Measurements from ENCODE around the gene UCN3.

UCN3 gene

DNA sequence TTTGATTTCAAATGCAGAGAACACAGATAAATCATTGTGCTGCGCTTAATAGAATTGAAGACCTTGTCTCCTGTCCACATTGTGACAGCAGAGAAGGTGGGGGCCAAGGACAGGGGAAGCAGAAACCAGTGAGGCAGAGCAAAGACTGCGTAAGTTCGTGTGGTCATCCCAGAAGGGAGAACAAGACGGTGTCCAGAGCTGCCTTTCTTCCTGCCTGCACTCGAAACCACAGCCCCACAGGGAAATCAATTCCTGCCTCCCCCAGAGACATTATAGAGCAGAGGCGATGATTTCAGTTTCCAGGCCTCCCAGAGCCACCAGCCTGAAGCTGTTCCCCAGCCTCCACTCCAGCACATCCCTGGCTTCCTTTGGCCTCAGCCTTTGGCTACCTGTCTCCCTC lies 39.7 kb upstream of the UCN3 start:
- H3K4me3 ChIP-seq (ENCODE audit: low read depth, low read length) = no peak overlapping the region
- ChIA-PET POLR2A (no interaction called here), CTCF (interaction anchor here (1.0 kb wide), 1 partner anchor 14 kb away, joined by 3 read pairs; no protein-coding TSS in a partner anchor)
- TF ChIP-seq, protein P1, sequence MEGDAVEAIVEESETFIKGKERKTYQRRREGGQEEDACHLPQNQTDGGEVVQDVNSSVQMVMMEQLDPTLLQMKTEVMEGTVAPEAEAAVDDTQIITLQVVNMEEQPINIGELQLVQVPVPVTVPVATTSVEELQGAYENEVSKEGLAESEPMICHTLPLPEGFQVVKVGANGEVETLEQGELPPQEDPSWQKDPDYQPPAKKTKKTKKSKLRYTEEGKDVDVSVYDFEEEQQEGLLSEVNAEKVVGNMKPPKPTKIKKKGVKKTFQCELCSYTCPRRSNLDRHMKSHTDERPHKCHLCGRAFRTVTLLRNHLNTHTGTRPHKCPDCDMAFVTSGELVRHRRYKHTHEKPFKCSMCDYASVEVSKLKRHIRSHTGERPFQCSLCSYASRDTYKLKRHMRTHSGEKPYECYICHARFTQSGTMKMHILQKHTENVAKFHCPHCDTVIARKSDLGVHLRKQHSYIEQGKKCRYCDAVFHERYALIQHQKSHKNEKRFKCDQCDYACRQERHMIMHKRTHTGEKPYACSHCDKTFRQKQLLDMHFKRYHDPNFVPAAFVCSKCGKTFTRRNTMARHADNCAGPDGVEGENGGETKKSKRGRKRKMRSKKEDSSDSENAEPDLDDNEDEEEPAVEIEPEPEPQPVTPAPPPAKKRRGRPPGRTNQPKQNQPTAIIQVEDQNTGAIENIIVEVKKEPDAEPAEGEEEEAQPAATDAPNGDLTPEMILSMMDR (IDR thresholded peaks at IDR 0.05; ENCODE audit: insufficient read depth, low read length, missing control alignments) = no peak
- no peak for DNase-seq (ENCODE audit: low read depth, low spot score)

DNA sequence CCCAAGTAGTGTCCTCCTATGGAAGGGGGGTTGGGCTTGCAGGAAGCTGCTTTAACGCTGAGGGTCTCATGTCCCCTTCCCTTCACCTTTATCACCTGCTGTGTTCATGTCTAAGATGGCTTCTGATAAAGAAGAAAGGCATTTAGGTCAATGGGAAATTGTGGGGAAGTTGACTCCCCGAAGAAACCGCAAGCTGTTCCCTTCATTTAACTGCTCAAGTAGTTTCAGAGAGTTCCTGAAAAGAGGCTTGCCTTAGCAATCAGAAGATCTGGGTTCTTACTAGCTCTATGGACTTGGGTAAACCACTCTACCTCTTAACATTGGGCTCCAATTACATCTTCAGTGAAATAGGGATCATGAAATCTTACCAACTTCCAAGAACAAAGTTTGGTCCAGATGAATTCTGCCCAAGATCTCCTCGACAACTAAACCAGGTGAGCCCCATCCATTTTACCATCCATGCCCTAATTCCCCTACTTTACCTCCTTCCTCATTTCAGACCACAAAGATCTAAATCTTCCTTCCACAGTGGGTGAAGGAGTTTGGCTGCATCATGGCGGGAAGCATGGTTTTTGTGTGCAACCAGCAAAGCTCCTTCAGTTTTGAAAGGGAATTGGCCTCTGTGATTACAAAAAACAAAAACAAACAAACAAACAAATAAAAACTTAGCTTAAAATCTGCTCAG lies 30.4 kb upstream of the UCN3 start:
- POLR2A ChIA-PET = no interaction called here
- TF ChIP-seq, protein P1 (IDR thresholded peaks at IDR 0.05; ENCODE audit: insufficient read depth, low read length, missing control alignments) = no peak
- CTCF ChIA-PET = no interaction called here
- no peak for DNase-seq (ENCODE audit: low read depth, low spot score)
- H3K4me3 ChIP-seq (ENCODE audit: low read depth, low read length) = no peak overlapping the region

DNA sequence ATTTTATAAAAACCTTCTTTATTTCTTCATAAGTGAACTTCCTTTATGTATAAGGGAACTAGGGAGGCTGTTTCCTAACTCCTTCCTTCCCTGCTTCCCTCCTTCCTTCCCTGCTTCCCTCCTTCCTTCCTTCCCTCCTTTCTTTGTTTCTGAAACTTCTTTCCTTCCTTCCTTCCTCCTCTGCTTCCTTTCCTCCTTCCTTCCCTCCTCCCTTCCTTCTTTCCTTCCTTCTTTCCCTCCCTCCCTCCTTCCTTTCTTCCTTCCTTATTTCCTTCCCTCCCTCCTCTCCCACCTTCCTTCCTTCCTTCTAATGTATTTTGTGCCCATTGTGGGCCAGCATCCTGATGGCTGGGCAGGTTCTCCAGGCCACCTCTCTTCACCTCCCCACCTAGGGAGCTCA lies 26.8 kb upstream of the UCN3 start:
- no peak overlapping the region for H3K4me3 ChIP-seq (ENCODE audit: low read depth, low read length)
- TF ChIP-seq, protein P1 (IDR thresholded peaks at IDR 0.05; ENCODE audit: insufficient read depth, low read length, missing control alignments) = no peak
- no peak for DNase-seq (ENCODE audit: low read depth, low spot score)
- POLR2A ChIA-PET = no interaction called here
- CTCF ChIA-PET = no interaction called here

DNA sequence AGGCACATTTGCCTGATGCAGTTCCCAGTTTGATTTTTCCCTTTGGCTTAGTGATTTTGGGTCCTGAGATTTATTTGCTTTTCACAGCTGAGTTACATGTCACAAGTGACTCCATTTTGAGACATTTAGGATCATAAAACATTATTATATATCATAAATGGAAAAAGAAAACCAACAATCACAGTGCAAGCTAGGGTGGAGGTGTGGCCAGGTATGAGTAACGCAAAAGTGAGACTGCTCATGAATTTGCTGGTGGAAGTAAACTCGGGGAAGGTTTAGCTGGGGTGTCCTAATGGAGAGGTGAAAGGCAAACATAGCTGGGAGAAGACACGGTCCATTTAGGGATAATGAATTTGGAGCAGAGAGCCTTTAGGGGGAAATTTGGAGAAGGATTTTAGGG lies 21.7 kb upstream of the UCN3 start:
- ChIA-PET CTCF (interaction anchor here (1.5 to 2.4 kb wide), 2 partner anchors 492 to 495 kb away, joined by 3 to 8 read pairs; no protein-coding TSS in a partner anchor), POLR2A (no interaction called here)
- H3K4me3 ChIP-seq (ENCODE audit: low read depth, low read length) = no peak overlapping the region
- TF ChIP-seq, protein P1 (IDR thresholded peaks at IDR 0.05; ENCODE audit: insufficient read depth, low read length, missing control alignments) = no peak
- DNase-seq (ENCODE audit: low read depth, low spot score) = no peak

DNA sequence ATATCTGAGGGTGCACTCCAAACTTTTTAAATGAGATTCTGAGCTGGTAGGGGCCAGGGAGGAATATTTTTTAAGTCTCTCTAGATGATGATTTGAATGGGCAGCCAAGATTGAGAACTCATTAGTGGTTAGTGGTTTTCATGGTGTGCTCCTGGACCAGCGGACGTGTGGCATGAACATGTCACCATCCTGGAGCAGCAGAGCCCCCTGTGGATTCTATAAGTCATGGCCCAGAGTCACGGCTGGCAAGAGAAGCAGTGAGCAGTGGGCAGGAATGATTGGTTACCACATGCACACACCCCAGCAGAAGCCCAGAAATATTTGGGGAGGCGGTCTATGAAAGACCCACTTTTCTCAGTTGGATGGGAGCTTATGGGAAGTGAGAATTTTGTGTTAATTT lies 21.2 kb upstream of the UCN3 start:
- DNase-seq (ENCODE audit: low read depth, low spot score) = no peak
- TF ChIP-seq, protein P1 (IDR thresholded peaks at IDR 0.05; ENCODE audit: insufficient read depth, low read length, missing control alignments) = no peak
- ChIA-PET POLR2A (no interaction called here), CTCF (interaction anchor here (1.5 kb wide), 1 partner anchor 495 kb away, joined by 3 read pairs; no protein-coding TSS in a partner anchor)
- H3K4me3 ChIP-seq (ENCODE audit: low read depth, low read length) = no peak overlapping the region

DNA sequence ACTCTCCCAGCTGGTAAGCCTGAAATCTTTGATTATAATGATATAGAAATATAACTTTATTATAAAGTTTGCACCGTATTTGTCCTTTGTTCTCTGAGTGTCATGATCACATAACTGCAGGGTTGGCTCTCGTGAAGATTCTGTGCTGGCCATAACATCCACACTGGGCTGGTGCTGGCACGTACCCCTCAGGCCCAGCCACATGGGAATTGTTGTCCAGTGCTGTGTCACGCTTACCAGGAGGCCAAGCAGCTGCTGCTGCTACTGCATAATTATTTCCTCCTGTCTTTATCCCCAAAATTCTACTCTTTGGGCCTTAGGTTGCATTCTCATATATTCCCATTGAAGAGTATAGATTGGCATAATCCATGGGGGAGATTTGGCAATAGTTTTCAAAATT lies 20.8 kb upstream of the UCN3 start:
- TF ChIP-seq, protein P1 (IDR thresholded peaks at IDR 0.05; ENCODE audit: insufficient read depth, low read length, missing control alignments) = no peak
- CTCF ChIA-PET = no interaction called here
- no peak for DNase-seq (ENCODE audit: low read depth, low spot score)
- POLR2A ChIA-PET = no interaction called here
- H3K4me3 ChIP-seq (ENCODE audit: low read depth, low read length) = no peak overlapping the region
